ENCODE measurements around the gene FBL.

- TF ChIP-seq CTCF (conservative IDR thresholded peaks at IDR 0.05; ENCODE audit: low read length) (no peak), EZH2phosphoT487 (IDR thresholded peaks at IDR 0.05; ENCODE audit: borderline replicate concordance) (no peak)
Observed at GRCh38 chr19:39824143-39825092, 21.8 kb downstream of the FBL start.
